SK-N-MC (cell line): Measurements from ENCODE around the gene NINL.

Experiments used
- EZH2 ChIP-seq: fragments of 200-600 bp; sonication (generic); IDR thresholded peaks from one replicate; pipeline ENCODE4 v1.6.1; 2017; ENCODE audit warnings: antibody characterized with exemption
- POLR2AphosphoS5 ChIP-seq: IDR thresholded peaks from 2 replicates; pipeline ENCODE4 v1.6.1; 2012; ENCODE audit warnings: mild to moderate bottlenecking, low read depth, low read length, borderline replicate concordance

GRCh38 chr20:25447671-25448070, 137.7 kb downstream of the NINL start:
- TF ChIP-seq POLR2AphosphoS5 (no peak), EZH2 (no peak)
